ENCODE measurements around the gene MRAP2. TPM values are rescaled to one million over a fixed set of nuclear protein-coding genes. Genes with fewer than 3 reads are reported as not detected.

MRAP2 gene
- total and polyA plus RNA-seq, 2 experiments from 2014 or later, result 6.1 to 13.5 TPM

DNA sequence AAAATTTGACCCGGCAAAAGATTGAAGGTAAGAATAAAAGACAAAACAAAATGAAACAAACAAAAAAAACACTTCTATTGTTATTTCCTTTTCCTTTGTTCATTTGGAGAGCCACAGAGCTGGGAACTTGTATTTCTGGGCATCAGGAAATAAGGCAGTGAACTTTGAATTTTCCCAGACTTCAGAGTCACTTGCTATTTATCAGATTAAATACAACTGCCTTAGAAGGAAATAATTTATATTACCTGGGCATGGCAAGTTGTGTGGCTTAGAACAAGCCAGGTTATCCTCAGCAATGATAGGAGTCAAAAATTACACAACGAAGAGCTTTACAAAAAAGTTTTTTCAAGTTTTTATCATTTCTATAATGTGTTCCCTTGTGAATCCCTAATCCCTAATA lies 20.2 kb upstream of the MRAP2 start:
- Mint-ChIP-seq H3K4me3 (no peak overlapping the region), H3K27ac (no peak overlapping the region)
- no peak overlapping the region for H3K4me2 ChIP-seq

More for the DNA sequence above, 20.2 kb upstream of the MRAP2 start:
- H3K9me3 Mint-ChIP-seq, result no peaks in the 10 kb centered on the region
- H4K20me1 ChIP-seq (replicated peaks; ENCODE audit: insufficient read depth), result no peaks in the 10 kb centered on the region
- H3K36me3 ChIP-seq (ENCODE audit: insufficient read depth), result no peaks in the 10 kb centered on the region
- TF ChIP-seq ZNF114 (CRISPR knock-in tag; IDR thresholded peaks at IDR 0.05), result no peak
- TF ChIP-seq, protein P1, sequence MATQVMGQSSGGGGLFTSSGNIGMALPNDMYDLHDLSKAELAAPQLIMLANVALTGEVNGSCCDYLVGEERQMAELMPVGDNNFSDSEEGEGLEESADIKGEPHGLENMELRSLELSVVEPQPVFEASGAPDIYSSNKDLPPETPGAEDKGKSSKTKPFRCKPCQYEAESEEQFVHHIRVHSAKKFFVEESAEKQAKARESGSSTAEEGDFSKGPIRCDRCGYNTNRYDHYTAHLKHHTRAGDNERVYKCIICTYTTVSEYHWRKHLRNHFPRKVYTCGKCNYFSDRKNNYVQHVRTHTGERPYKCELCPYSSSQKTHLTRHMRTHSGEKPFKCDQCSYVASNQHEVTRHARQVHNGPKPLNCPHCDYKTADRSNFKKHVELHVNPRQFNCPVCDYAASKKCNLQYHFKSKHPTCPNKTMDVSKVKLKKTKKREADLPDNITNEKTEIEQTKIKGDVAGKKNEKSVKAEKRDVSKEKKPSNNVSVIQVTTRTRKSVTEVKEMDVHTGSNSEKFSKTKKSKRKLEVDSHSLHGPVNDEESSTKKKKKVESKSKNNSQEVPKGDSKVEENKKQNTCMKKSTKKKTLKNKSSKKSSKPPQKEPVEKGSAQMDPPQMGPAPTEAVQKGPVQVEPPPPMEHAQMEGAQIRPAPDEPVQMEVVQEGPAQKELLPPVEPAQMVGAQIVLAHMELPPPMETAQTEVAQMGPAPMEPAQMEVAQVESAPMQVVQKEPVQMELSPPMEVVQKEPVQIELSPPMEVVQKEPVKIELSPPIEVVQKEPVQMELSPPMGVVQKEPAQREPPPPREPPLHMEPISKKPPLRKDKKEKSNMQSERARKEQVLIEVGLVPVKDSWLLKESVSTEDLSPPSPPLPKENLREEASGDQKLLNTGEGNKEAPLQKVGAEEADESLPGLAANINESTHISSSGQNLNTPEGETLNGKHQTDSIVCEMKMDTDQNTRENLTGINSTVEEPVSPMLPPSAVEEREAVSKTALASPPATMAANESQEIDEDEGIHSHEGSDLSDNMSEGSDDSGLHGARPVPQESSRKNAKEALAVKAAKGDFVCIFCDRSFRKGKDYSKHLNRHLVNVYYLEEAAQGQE (IDR thresholded peaks at IDR 0.05; ENCODE audit: unreplicated experiment), result no peak
- TF ChIP-seq EZH2phosphoT487 (IDR thresholded peaks at IDR 0.05; ENCODE audit: unreplicated experiment), result no peak
- TF ChIP-seq, protein P2, sequence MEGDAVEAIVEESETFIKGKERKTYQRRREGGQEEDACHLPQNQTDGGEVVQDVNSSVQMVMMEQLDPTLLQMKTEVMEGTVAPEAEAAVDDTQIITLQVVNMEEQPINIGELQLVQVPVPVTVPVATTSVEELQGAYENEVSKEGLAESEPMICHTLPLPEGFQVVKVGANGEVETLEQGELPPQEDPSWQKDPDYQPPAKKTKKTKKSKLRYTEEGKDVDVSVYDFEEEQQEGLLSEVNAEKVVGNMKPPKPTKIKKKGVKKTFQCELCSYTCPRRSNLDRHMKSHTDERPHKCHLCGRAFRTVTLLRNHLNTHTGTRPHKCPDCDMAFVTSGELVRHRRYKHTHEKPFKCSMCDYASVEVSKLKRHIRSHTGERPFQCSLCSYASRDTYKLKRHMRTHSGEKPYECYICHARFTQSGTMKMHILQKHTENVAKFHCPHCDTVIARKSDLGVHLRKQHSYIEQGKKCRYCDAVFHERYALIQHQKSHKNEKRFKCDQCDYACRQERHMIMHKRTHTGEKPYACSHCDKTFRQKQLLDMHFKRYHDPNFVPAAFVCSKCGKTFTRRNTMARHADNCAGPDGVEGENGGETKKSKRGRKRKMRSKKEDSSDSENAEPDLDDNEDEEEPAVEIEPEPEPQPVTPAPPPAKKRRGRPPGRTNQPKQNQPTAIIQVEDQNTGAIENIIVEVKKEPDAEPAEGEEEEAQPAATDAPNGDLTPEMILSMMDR (conservative IDR thresholded peaks at IDR 0.05; ENCODE audit: low read depth in 2 of 2), result no peak
- no peak for TF ChIP-seq ZNF331 (CRISPR knock-in tag; IDR thresholded peaks at IDR 0.05; ENCODE audit: low read depth)
- TF ChIP-seq, protein P3, sequence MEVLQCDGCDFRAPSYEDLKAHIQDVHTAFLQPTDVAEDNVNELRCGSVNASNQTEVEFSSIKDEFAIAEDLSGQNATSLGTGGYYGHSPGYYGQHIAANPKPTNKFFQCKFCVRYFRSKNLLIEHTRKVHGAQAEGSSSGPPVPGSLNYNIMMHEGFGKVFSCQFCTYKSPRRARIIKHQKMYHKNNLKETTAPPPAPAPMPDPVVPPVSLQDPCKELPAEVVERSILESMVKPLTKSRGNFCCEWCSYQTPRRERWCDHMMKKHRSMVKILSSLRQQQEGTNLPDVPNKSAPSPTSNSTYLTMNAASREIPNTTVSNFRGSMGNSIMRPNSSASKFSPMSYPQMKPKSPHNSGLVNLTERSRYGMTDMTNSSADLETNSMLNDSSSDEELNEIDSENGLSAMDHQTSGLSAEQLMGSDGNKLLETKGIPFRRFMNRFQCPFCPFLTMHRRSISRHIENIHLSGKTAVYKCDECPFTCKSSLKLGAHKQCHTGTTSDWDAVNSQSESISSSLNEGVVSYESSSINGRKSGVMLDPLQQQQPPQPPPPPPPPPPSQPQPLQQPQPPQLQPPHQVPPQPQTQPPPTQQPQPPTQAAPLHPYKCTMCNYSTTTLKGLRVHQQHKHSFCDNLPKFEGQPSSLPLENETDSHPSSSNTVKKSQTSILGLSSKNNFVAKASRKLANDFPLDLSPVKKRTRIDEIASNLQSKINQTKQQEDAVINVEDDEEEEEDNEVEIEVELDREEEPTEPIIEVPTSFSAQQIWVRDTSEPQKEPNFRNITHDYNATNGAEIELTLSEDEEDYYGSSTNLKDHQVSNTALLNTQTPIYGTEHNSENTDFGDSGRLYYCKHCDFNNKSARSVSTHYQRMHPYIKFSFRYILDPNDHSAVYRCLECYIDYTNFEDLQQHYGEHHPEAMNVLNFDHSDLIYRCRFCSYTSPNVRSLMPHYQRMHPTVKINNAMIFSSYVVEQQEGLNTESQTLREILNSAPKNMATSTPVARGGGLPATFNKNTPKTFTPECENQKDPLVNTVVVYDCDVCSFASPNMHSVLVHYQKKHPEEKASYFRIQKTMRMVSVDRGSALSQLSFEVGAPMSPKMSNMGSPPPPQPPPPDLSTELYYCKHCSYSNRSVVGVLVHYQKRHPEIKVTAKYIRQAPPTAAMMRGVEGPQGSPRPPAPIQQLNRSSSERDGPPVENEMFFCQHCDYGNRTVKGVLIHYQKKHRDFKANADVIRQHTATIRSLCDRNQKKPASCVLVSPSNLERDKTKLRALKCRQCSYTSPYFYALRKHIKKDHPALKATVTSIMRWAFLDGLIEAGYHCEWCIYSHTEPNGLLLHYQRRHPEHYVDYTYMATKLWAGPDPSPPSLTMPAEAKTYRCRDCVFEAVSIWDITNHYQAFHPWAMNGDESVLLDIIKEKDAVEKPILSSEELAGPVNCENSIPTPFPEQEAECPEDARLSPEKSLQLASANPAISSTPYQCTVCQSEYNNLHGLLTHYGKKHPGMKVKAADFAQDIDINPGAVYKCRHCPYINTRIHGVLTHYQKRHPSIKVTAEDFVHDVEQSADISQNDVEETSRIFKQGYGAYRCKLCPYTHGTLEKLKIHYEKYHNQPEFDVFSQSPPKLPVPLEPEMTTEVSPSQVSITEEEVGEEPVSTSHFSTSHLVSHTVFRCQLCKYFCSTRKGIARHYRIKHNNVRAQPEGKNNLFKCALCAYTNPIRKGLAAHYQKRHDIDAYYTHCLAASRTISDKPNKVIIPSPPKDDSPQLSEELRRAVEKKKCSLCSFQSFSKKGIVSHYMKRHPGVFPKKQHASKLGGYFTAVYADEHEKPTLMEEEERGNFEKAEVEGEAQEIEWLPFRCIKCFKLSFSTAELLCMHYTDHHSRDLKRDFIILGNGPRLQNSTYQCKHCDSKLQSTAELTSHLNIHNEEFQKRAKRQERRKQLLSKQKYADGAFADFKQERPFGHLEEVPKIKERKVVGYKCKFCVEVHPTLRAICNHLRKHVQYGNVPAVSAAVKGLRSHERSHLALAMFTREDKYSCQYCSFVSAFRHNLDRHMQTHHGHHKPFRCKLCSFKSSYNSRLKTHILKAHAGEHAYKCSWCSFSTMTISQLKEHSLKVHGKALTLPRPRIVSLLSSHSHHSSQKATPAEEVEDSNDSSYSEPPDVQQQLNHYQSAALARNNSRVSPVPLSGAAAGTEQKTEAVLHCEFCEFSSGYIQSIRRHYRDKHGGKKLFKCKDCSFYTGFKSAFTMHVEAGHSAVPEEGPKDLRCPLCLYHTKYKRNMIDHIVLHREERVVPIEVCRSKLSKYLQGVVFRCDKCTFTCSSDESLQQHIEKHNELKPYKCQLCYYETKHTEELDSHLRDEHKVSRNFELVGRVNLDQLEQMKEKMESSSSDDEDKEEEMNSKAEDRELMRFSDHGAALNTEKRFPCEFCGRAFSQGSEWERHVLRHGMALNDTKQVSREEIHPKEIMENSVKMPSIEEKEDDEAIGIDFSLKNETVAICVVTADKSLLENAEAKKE (CRISPR knock-in tag; IDR thresholded peaks at IDR 0.05), result no peak
- TF ChIP-seq JUNB (IDR thresholded peaks at IDR 0.05; ENCODE audit: unreplicated experiment), result no peak
- no peak for TF ChIP-seq STAT1 (IDR thresholded peaks at IDR 0.05; ENCODE audit: unreplicated experiment)
- TF ChIP-seq EZH2 (IDR thresholded peaks at IDR 0.05; ENCODE audit: low read depth, unreplicated experiment), result no peak
- TF ChIP-seq CREB1 (CRISPR knock-in tag; IDR thresholded peaks at IDR 0.05; ENCODE audit: low read depth), result no peak
- no peak for TF ChIP-seq NANOG (IDR thresholded peaks at IDR 0.05; ENCODE audit: borderline replicate concordance)
- TF ChIP-seq, protein P4, sequence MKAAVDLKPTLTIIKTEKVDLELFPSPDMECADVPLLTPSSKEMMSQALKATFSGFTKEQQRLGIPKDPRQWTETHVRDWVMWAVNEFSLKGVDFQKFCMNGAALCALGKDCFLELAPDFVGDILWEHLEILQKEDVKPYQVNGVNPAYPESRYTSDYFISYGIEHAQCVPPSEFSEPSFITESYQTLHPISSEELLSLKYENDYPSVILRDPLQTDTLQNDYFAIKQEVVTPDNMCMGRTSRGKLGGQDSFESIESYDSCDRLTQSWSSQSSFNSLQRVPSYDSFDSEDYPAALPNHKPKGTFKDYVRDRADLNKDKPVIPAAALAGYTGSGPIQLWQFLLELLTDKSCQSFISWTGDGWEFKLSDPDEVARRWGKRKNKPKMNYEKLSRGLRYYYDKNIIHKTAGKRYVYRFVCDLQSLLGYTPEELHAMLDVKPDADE (IDR thresholded peaks at IDR 0.05), result no peak
- TF ChIP-seq POLR2AphosphoS5 (IDR thresholded peaks at IDR 0.05; ENCODE audit: low read depth), result no peak
- no peaks in the 10 kb centered on the region for H3F3A ChIP-seq (replicated peaks; ENCODE audit: low read depth)
- DNase-seq (ENCODE audit: low spot score) (no peak), ATAC-seq (no peak)
- peak overlapping the region; percentile 39 for H2AFZ ChIP-seq
- H3K79me2 ChIP-seq (replicated peaks; ENCODE audit: insufficient read depth), result no peaks in the 10 kb centered on the region
- no peaks in the 10 kb centered on the region for H3K27me3 Mint-ChIP-seq (ENCODE audit: insufficient read depth, low read depth, poor library complexity)
- no peaks in the 10 kb centered on the region for H3K36me3 Mint-ChIP-seq (ENCODE audit: low read depth)
- peaks cover 7% of the 10 kb centered on the region for H3K4me1 Mint-ChIP-seq
- no peak overlapping the region for H3K27ac ChIP-seq (ENCODE audit: low read depth)
- H3K4me1 ChIP-seq (ENCODE audit: insufficient read depth), result peaks cover 13% of the 10 kb centered on the region
- H3K9me2 ChIP-seq (ENCODE audit: insufficient read depth), result no peaks in the 10 kb centered on the region
- H3K4me3 ChIP-seq, result no peak overlapping the region
- H3K27me3 ChIP-seq (ENCODE audit: insufficient read depth), result no peaks in the 10 kb centered on the region

Measured in GM23338 (cell line).